Activated effector memory CD4-positive, alpha-beta T cell treated with anti-CD3 and anti-CD28 coated beads, Interleukin-2, amount 50 U/mL, for 16 hours (primary cell): ENCODE results near the gene FANK1.
"Not testable (repeated sequence)": the region's sequence is repeated elsewhere in the genome, so short reads cannot be mapped to it uniquely, and the experiment has no call there.

Source experiments
- DNase-seq: peaks from one replicate; pipeline ENCODE4 v3.0.0-alpha.2; 2020

FANK1 gene

GRCh38 chr10:126037946-126038345, 141.6 kb downstream of the FANK1 start:
- DNase-seq = no peak

GRCh38 chr10:126041117-126041516, 144.8 kb downstream of the FANK1 start:
- no peak for DNase-seq

- peak; percentile 91 for DNase-seq
Measured at GRCh38 chr10:126041804-126042231, 145.5 kb downstream of the FANK1 start.

GRCh38 chr10:126042354-126042753, 146.0 kb downstream of the FANK1 start:
- DNase-seq = no peak

- peak; percentile 67 for DNase-seq
Measured at GRCh38 chr10:126042906-126043305, 146.5 kb downstream of the FANK1 start.

- DNase-seq = no peak
Measured at GRCh38 chr10:126043389-126043788, 147.0 kb downstream of the FANK1 start.

GRCh38 chr10:126045861-126046260, 149.5 kb downstream of the FANK1 start:
- DNase-seq = no peak

GRCh38 chr10:126046831-126047230, 150.5 kb downstream of the FANK1 start:
- DNase-seq = no peak

GRCh38 chr10:126047749-126048148, 151.4 kb downstream of the FANK1 start:
- not testable (repeated sequence) for DNase-seq

- DNase-seq = no peak
Measured at GRCh38 chr10:126049759-126050700, 153.7 kb downstream of the FANK1 start.

GRCh38 chr10:126052171-126052570, 155.8 kb downstream of the FANK1 start:
- no peak for DNase-seq

GRCh38 chr10:126054191-126054590, 157.8 kb downstream of the FANK1 start:
- DNase-seq = no peak

- DNase-seq = no peak
Measured at GRCh38 chr10:126057494-126057893, 161.1 kb downstream of the FANK1 start.

GRCh38 chr10:126058104-126058503, 161.7 kb downstream of the FANK1 start:
- DNase-seq = no peak

- no peak for DNase-seq
Measured at GRCh38 chr10:126058507-126058906, 162.1 kb downstream of the FANK1 start.
